HepG2 (cell line): Measurements from ENCODE around the gene MACROD2. TPM values are rescaled to one million over a fixed set of nuclear protein-coding genes. Genes with fewer than 3 reads are reported as not detected.

Experiments used
- HIVEP1 ChIP-seq: sonication (generic); formaldehyde crosslinking; IDR thresholded peaks from 2 replicates; pipeline ENCODE4 v1.4.0; 2020; ENCODE audit warnings: mild to moderate bottlenecking, missing genetic modification reagents
- polyA plus RNA-seq, 8 experiments: library from polyadenylated mRNA; depleted of rRNA in 3 of 8; stranded (reverse) in 7 of 8; unstranded in 1 of 8; fragments of >200 nt; fragmentation: Illumina TruSeq in 4 of 8; extraction: Trizol in 4 of 8; gene quantifications; 2 replicates each; pipeline versions ENCODE4 v1.2.1 to v1.2.3, GENCODE V29; 2011 to 2016; ENCODE audit warnings: low read depth in 4 of 8, missing spikeins in 1 of 8, mixed read lengths in 1 of 8; ENCODE audit not compliant: insufficient read depth in 1 of 8
- total RNA-seq, 5 experiments: library from RNA; depleted of rRNA; stranded (reverse); fragments of >200 nt; fragmentation: Illumina TruSeq; extraction: Trizol; gene quantifications; 2 replicates each; pipeline ENCODE4 v1.2.3, GENCODE V29; 2016; ENCODE audit warnings: low read depth in 1 of 5
- TF ChIP-seq, protein P1 (sequence below): sonication (generic); formaldehyde crosslinking; IDR thresholded peaks from 2 replicates; pipeline ENCODE4 v1.4.0; 2020; ENCODE audit warnings: missing genetic modification reagents
- TF ChIP-seq, protein P2 (sequence below): IDR thresholded peaks from 2 replicates; pipeline ENCODE4 v1.6.1; 2016; ENCODE audit warnings: mild to moderate bottlenecking, missing biosample characterization, missing genetic modification reagents
- TF ChIP-seq, protein P3 (sequence below): sonication (generic); formaldehyde crosslinking; IDR thresholded peaks from 2 replicates; pipeline ENCODE4 v1.5.1; 2020; ENCODE audit warnings: mild to moderate bottlenecking, missing genetic modification reagents, borderline replicate concordance

Gene MACROD2
- total and polyA plus RNA-seq, 2 of the 13 experiments (the other 11 are each of a cell fraction or from before 2014, with no cell fraction given) = 0.13 to 0.51 TPM

DNA sequence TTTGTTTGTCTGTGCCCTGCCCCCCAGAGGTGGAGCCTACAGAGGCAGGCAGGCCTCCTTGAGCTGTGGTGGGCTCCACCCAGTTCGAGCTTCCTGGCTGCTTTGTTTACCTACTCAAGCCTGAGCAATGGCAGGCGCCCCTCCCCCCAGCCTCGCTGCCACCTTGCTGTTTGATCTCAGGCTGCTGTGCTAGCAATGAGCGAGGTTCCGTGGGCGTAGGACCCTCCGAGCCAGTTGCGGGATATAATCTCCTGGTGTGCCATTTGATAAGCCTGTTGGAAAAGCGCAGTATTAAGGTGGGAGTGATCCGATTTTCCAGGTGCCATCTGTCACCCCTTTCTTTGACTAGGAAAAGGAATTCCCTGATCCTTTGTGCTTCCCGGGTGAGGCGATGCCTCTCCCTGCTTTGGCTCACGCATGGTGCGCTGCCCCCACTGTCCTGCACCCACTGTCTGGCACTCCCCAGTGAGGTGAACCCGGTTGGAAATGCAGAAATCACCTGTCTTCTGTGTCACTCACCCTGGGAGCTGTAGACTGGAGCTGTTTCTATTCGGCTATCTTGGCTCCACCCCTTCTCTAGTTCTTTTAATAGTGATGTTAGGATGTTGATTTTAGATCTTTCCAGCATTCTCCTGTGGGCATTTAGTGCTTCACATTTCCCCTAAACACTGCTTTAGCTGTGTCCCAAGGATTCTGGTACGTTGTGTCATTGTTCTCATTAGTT is 471.9 kb downstream of the MACROD2 start (continued):
- TF ChIP-seq, protein P1, sequence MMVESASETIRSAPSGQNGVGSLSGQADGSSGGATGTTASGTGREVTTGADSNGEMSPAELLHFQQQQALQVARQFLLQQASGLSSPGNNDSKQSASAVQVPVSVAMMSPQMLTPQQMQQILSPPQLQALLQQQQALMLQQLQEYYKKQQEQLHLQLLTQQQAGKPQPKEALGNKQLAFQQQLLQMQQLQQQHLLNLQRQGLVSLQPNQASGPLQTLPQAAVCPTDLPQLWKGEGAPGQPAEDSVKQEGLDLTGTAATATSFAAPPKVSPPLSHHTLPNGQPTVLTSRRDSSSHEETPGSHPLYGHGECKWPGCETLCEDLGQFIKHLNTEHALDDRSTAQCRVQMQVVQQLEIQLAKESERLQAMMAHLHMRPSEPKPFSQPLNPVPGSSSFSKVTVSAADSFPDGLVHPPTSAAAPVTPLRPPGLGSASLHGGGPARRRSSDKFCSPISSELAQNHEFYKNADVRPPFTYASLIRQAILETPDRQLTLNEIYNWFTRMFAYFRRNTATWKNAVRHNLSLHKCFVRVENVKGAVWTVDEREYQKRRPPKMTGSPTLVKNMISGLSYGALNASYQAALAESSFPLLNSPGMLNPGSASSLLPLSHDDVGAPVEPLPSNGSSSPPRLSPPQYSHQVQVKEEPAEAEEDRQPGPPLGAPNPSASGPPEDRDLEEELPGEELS (CRISPR knock-in tag) = 0 out of 2 replicates have a peak, but pooled peaks have one; percentile 56
- peak; percentile 64 for TF ChIP-seq HIVEP1 (CRISPR knock-in tag)
- TF ChIP-seq, protein P2, sequence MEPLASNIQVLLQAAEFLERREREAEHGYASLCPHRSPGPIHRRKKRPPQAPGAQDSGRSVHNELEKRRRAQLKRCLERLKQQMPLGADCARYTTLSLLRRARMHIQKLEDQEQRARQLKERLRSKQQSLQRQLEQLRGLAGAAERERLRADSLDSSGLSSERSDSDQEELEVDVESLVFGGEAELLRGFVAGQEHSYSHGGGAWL (CRISPR knock-in tag) = 0 out of 2 replicates have a peak, but pooled peaks have one; percentile 30
- TF ChIP-seq, protein P3, sequence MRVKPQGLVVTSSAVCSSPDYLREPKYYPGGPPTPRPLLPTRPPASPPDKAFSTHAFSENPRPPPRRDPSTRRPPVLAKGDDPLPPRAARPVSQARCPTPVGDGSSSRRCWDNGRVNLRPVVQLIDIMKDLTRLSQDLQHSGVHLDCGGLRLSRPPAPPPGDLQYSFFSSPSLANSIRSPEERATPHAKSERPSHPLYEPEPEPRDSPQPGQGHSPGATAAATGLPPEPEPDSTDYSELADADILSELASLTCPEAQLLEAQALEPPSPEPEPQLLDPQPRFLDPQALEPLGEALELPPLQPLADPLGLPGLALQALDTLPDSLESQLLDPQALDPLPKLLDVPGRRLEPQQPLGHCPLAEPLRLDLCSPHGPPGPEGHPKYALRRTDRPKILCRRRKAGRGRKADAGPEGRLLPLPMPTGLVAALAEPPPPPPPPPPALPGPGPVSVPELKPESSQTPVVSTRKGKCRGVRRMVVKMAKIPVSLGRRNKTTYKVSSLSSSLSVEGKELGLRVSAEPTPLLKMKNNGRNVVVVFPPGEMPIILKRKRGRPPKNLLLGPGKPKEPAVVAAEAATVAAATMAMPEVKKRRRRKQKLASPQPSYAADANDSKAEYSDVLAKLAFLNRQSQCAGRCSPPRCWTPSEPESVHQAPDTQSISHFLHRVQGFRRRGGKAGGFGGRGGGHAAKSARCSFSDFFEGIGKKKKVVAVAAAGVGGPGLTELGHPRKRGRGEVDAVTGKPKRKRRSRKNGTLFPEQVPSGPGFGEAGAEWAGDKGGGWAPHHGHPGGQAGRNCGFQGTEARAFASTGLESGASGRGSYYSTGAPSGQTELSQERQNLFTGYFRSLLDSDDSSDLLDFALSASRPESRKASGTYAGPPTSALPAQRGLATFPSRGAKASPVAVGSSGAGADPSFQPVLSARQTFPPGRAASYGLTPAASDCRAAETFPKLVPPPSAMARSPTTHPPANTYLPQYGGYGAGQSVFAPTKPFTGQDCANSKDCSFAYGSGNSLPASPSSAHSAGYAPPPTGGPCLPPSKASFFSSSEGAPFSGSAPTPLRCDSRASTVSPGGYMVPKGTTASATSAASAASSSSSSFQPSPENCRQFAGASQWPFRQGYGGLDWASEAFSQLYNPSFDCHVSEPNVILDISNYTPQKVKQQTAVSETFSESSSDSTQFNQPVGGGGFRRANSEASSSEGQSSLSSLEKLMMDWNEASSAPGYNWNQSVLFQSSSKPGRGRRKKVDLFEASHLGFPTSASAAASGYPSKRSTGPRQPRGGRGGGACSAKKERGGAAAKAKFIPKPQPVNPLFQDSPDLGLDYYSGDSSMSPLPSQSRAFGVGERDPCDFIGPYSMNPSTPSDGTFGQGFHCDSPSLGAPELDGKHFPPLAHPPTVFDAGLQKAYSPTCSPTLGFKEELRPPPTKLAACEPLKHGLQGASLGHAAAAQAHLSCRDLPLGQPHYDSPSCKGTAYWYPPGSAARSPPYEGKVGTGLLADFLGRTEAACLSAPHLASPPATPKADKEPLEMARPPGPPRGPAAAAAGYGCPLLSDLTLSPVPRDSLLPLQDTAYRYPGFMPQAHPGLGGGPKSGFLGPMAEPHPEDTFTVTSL = peak; percentile 36; the same call in 1 of the 2 replicates
- TF ChIP-seq, all 625 proteins: peak for 50; not testable (repeated sequence) for 575
